Muscle of leg (tissue), 11 donors: ENCODE data around the gene LY6G5B. TPM values are rescaled to one million over a fixed set of nuclear protein-coding genes. Genes with fewer than 3 reads are reported as not detected.

ENCODE experiments used
- DNase-seq: peaks from one replicate; pipeline ENCODE4 v3.0.0; 2013
- H3K27ac ChIP-seq: one replicate; pipeline ENCODE4 v1.5.1; 2013; ENCODE audit warnings: mild to moderate bottlenecking, low read length, control low read depth
- H3K27me3 ChIP-seq: one replicate; pipeline ENCODE4 v1.6.1; 2013; ENCODE audit warnings: low read length; ENCODE audit not compliant: control insufficient read depth, insufficient read depth
- H3K36me3 ChIP-seq: one replicate; pipeline ENCODE4 v1.6.1; 2013; ENCODE audit warnings: low read length; ENCODE audit not compliant: control insufficient read depth, insufficient read depth
- H3K4me1 ChIP-seq: one replicate; pipeline ENCODE4 v1.6.1; 2013; ENCODE audit warnings: low read length; ENCODE audit not compliant: control insufficient read depth, insufficient read depth
- H3K4me3 ChIP-seq: one replicate; pipeline ENCODE4 v1.5.1; 2013; ENCODE audit warnings: low read length, control low read depth
- H3K9me3 ChIP-seq: replicated peaks from 2 replicates; pipeline ENCODE4 v1.6.1; 2013; ENCODE audit warnings: low read depth, low read length; ENCODE audit not compliant: control insufficient read depth
- WGBS: methylation state at CpG from one replicate; pipeline ENCODE4 v1.1.5; 2013; ENCODE audit warnings: missing lambda C conversion rate; ENCODE audit not compliant: insufficient coverage; 5-methylcytosine and 5-hydroxymethylcytosine counted together
- polyA plus RNA-seq, 8 donors: library from polyadenylated mRNA; unstranded; fragments of 120-200 nt; gene quantifications; one replicate each; pipeline versions ENCODE4 v1.2.1 to v1.2.3, GENCODE V29; 2013; ENCODE audit warnings: inconsistent platforms in 1 of 8, low replicate concordance in 1 of 8; ENCODE audit not compliant: insufficient read length in 8 of 8, insufficient read depth in 1 of 8
- total RNA-seq: library from RNA; stranded (reverse); fragments of 120-200 nt; gene quantifications from one replicate; pipeline ENCODE4 v1.2.4, GENCODE V29; 2013

The LY6G5B gene
- total and polyA plus RNA-seq, 9 donors, result 4.9 to 16.7 (median 12.4) TPM

- Histone ChIP-seq H3K9me3 (no peaks in the 10 kb centered on the region), H3K27me3 (no peaks in the 10 kb centered on the region), H3K27ac (peak overlapping the region; percentile 13), H3K4me1 (peaks cover 12% of the 10 kb centered on the region), H3K4me3 (no peak overlapping the region), H3K36me3 (peaks cover 92% of the 10 kb centered on the region)
- WGBS, result no CpG with 5 or more reads among the region's 10 CpGs
- DNase-seq, result no peak
Observed at GRCh38 chr6:31639449-31639861, 30.3 kb upstream of the LY6G5B start.

GRCh38 chr6:31640612-31641011, 29.2 kb upstream of the LY6G5B start:
- no peak overlapping the region for H3K27ac ChIP-seq
- H3K9me3 ChIP-seq, result no peaks in the 10 kb centered on the region
- H3K27me3 ChIP-seq, result no peaks in the 10 kb centered on the region
- H3K4me3 ChIP-seq, result no peak overlapping the region
- H3K36me3 ChIP-seq, result peaks cover 90% of the 10 kb centered on the region
- peaks cover 12% of the 10 kb centered on the region for H3K4me1 ChIP-seq
- WGBS, result 89% methylated on average over 3 of the region's 6 CpGs
- DNase-seq, result no peak

GRCh38 chr6:31641370-31641769, 28.4 kb upstream of the LY6G5B start:
- Histone ChIP-seq H3K36me3 (peaks cover 90% of the 10 kb centered on the region), H3K27me3 (no peaks in the 10 kb centered on the region), H3K27ac (no peak overlapping the region), H3K9me3 (no peaks in the 10 kb centered on the region), H3K4me1 (peaks cover 12% of the 10 kb centered on the region), H3K4me3 (no peak overlapping the region)
- no CpG with 5 or more reads among the region's 4 CpGs for WGBS
- no peak for DNase-seq

- Histone ChIP-seq H3K4me3 (no peak overlapping the region), H3K27me3 (no peaks in the 10 kb centered on the region), H3K27ac (no peak overlapping the region), H3K9me3 (no peaks in the 10 kb centered on the region), H3K36me3 (peaks cover 88% of the 10 kb centered on the region), H3K4me1 (peaks cover 4% of the 10 kb centered on the region)
- no peak for DNase-seq
- WGBS, result 95% methylated on average over 2 of the region's 6 CpGs
Observed at GRCh38 chr6:31642798-31643570, 26.8 kb upstream of the LY6G5B start.

- no peak for DNase-seq
- no peaks in the 10 kb centered on the region for H3K9me3 ChIP-seq
- no peak overlapping the region for H3K4me3 ChIP-seq
- no peaks in the 10 kb centered on the region for H3K27me3 ChIP-seq
- 96% methylated on average over 10 of the region's 17 CpGs for WGBS
- no peak overlapping the region for H3K27ac ChIP-seq
- H3K36me3 ChIP-seq, result peaks cover 93% of the 10 kb centered on the region
- peaks cover 4% of the 10 kb centered on the region for H3K4me1 ChIP-seq
Observed at GRCh38 chr6:31643818-31644454, 25.8 kb upstream of the LY6G5B start.

- Histone ChIP-seq H3K9me3 (no peaks in the 10 kb centered on the region), H3K36me3 (peaks cover 89% of the 10 kb centered on the region), H3K27me3 (no peaks in the 10 kb centered on the region), H3K27ac (no peak overlapping the region), H3K4me3 (no peak overlapping the region), H3K4me1 (no peaks in the 10 kb centered on the region)
- DNase-seq, result no peak
- WGBS, result 96% methylated on average over 8 of the region's 9 CpGs
Observed at GRCh38 chr6:31645325-31645724, 24.5 kb upstream of the LY6G5B start.

- Histone ChIP-seq H3K27ac (peak overlapping the region; percentile 100), H3K4me3 (peak overlapping the region; percentile 94), H3K9me3 (no peaks in the 10 kb centered on the region), H3K36me3 (peaks cover 41% of the 10 kb centered on the region), H3K27me3 (no peaks in the 10 kb centered on the region), H3K4me1 (peaks cover 17% of the 10 kb centered on the region)
- DNase-seq, result peak; percentile 93
- 0% methylated on average over 24 of the region's 29 CpGs for WGBS
Observed at GRCh38 chr6:31651602-31652191, 18.1 kb upstream of the LY6G5B start.

GRCh38 chr6:31652925-31653724, 16.7 kb upstream of the LY6G5B start:
- H3K4me3 ChIP-seq, result peak overlapping the region; percentile 94
- H3K36me3 ChIP-seq, result peaks cover 41% of the 10 kb centered on the region
- 0% methylated on average over 23 of the region's 37 CpGs for WGBS
- peak overlapping the region; percentile 100 for H3K27ac ChIP-seq
- no peaks in the 10 kb centered on the region for H3K27me3 ChIP-seq
- peaks cover 18% of the 10 kb centered on the region for H3K4me1 ChIP-seq
- peak; percentile 98 for DNase-seq
- H3K9me3 ChIP-seq, result no peaks in the 10 kb centered on the region

GRCh38 chr6:31654574-31655348, 15.0 kb upstream of the LY6G5B start:
- no peak for DNase-seq
- H3K4me1 ChIP-seq, result peaks cover 33% of the 10 kb centered on the region
- H3K36me3 ChIP-seq, result peaks cover 28% of the 10 kb centered on the region
- 100% methylated on average over 1 of the region's 8 CpGs for WGBS
- no peaks in the 10 kb centered on the region for H3K9me3 ChIP-seq
- H3K27me3 ChIP-seq, result no peaks in the 10 kb centered on the region
- no peak overlapping the region for H3K4me3 ChIP-seq
- H3K27ac ChIP-seq, result no peak overlapping the region
